ENCODE results near the gene KAT5.

DNA sequence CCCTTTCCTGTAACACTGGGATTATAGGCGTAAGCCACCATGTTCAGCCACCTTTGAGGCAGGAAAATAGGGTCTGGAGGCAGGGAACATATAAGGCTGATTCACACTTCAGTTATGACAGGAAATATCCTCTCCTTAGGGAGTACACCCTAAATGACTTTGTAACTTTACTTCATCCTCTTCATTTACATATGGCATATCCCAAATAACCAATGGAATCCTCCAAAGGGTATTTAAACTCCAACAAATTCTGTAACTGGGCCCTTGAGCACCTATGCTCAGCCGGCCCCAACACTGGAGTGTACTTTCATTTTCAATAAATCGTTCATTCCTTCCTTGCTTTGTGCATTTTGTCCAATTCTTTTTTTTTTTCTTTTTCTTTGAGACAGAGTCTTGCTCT is 1.6 kb upstream of the KAT5 start:
- TF ChIP-seq RAD21 (conservative IDR thresholded peaks at IDR 0.05) (no peak), CTCF (IDR thresholded peaks at IDR 0.05; ENCODE audit: poor library complexity, severe bottlenecking) (no peak), EZH2 (IDR thresholded peaks at IDR 0.05; ENCODE audit: borderline replicate concordance, insufficient read depth, low read length, poor library complexity, severe bottlenecking) (no peak), SMC3 (conservative IDR thresholded peaks at IDR 0.05; ENCODE audit: poor library complexity) (no peak)
- TF ChIP-seq, protein P1, sequence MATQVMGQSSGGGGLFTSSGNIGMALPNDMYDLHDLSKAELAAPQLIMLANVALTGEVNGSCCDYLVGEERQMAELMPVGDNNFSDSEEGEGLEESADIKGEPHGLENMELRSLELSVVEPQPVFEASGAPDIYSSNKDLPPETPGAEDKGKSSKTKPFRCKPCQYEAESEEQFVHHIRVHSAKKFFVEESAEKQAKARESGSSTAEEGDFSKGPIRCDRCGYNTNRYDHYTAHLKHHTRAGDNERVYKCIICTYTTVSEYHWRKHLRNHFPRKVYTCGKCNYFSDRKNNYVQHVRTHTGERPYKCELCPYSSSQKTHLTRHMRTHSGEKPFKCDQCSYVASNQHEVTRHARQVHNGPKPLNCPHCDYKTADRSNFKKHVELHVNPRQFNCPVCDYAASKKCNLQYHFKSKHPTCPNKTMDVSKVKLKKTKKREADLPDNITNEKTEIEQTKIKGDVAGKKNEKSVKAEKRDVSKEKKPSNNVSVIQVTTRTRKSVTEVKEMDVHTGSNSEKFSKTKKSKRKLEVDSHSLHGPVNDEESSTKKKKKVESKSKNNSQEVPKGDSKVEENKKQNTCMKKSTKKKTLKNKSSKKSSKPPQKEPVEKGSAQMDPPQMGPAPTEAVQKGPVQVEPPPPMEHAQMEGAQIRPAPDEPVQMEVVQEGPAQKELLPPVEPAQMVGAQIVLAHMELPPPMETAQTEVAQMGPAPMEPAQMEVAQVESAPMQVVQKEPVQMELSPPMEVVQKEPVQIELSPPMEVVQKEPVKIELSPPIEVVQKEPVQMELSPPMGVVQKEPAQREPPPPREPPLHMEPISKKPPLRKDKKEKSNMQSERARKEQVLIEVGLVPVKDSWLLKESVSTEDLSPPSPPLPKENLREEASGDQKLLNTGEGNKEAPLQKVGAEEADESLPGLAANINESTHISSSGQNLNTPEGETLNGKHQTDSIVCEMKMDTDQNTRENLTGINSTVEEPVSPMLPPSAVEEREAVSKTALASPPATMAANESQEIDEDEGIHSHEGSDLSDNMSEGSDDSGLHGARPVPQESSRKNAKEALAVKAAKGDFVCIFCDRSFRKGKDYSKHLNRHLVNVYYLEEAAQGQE (IDR thresholded peaks at IDR 0.05; ENCODE audit: borderline replicate concordance), result no peak
